ENCODE results near the gene MAN1C1.

GRCh38 chr1:25804964-25805862 is 188.6 kb downstream of the MAN1C1 start:
- TF ChIP-seq POLR2A (IDR thresholded peaks at IDR 0.05; ENCODE audit: extremely low read depth, insufficient read length) (no peak), CTCF (IDR thresholded peaks at IDR 0.05; ENCODE audit: low read depth, low read length) (no peak)

All from NB4 (cell line).